Ishikawa (cell line): ENCODE results near the gene GPR55.

Experiments
- CEBPB ChIP-seq: IDR thresholded peaks from 2 replicates; pipeline ENCODE4 v1.6.1; 2012
- FOXM1 ChIP-seq: IDR thresholded peaks from 2 replicates; pipeline ENCODE4 v1.6.1; 2012; ENCODE audit warnings: low read depth, borderline replicate concordance
- MAX ChIP-seq: IDR thresholded peaks from 2 replicates; pipeline ENCODE4 v1.6.1; 2012
- NFIC ChIP-seq: IDR thresholded peaks from 2 replicates; pipeline ENCODE4 v1.6.1; 2012
- RAD21 ChIP-seq: IDR thresholded peaks from 2 replicates; pipeline ENCODE4 v1.6.1; 2012; ENCODE audit warnings: low read depth
- TAF1 ChIP-seq: IDR thresholded peaks from 2 replicates; pipeline ENCODE4 v1.6.1; 2012; ENCODE audit warnings: low read depth, mild to moderate bottlenecking
- TEAD4 ChIP-seq: IDR thresholded peaks from 2 replicates; pipeline ENCODE4 v1.6.1; 2012
- YY1 ChIP-seq: IDR thresholded peaks from 2 replicates; pipeline ENCODE4 v1.6.1; 2012; ENCODE audit warnings: low read depth

- no peak for TF ChIP-seq NFIC
- TF ChIP-seq MAX = no peak
- no peak for TF ChIP-seq YY1
- no peak for TF ChIP-seq TEAD4
- no peak for TF ChIP-seq FOXM1
- no peak for TF ChIP-seq TAF1
- no peak for TF ChIP-seq CEBPB
- no peak for TF ChIP-seq RAD21
Observed at GRCh38 chr2:230931556-230932231, 6.7 kb upstream of the GPR55 start.
